Duodenal mucosa (tissue), 2 donors: ENCODE results near the gene HOXD4.

ENCODE experiments used
- H3K27ac ChIP-seq: one replicate; pipeline ENCODE4 v1.7.0; 2013; ENCODE audit warnings: low read depth, low read length
- H3K27me3 ChIP-seq, 2 donors: one replicate each; pipeline ENCODE4 v1.7.0; 2013; ENCODE audit warnings: low read length in 2 of 2, control low read depth in 1 of 2; ENCODE audit not compliant: insufficient read depth in 2 of 2, control insufficient read depth in 1 of 2
- H3K36me3 ChIP-seq, 2 donors: one replicate each; pipeline ENCODE4 v1.7.0; 2013; ENCODE audit warnings: low read length in 2 of 2, control low read depth in 1 of 2; ENCODE audit not compliant: insufficient read depth in 2 of 2, control insufficient read depth in 1 of 2
- H3K4me1 ChIP-seq, 2 donors: one replicate each; pipeline ENCODE4 v1.7.0; 2013; ENCODE audit warnings: low read length in 2 of 2, control low read depth in 1 of 2; ENCODE audit not compliant: insufficient read depth in 2 of 2, control insufficient read depth in 1 of 2
- H3K4me3 ChIP-seq, 2 donors: one replicate each; pipeline ENCODE4 v1.7.0; 2013; ENCODE audit warnings: low read length in 2 of 2, low read depth in 1 of 2
- H3K9ac ChIP-seq, 2 donors: one replicate each; pipeline ENCODE4 v1.7.0; 2013; ENCODE audit warnings: low read length in 2 of 2, low read depth in 1 of 2
- H3K9me3 ChIP-seq, 2 donors: one replicate each; pipeline ENCODE4 v1.7.0; 2013; ENCODE audit warnings: low read length in 2 of 2, control low read depth in 1 of 2; ENCODE audit not compliant: control insufficient read depth in 1 of 2

Gene HOXD4

GRCh38 chr2:176172895-176173566, 21.7 kb downstream of the HOXD4 start:
- Histone ChIP-seq H3K27me3 (peaks cover 86 to 87% of the 10 kb centered on the region in 2 donors), H3K9me3 (no peaks in the 10 kb centered on the region), H3K36me3 (no peaks in the 10 kb centered on the region), H3K4me3 (no peak overlapping the region), H3K4me1 (no peaks in the 10 kb centered on the region), H3K27ac (no peak overlapping the region), H3K9ac (no peak overlapping the region)

DNA sequence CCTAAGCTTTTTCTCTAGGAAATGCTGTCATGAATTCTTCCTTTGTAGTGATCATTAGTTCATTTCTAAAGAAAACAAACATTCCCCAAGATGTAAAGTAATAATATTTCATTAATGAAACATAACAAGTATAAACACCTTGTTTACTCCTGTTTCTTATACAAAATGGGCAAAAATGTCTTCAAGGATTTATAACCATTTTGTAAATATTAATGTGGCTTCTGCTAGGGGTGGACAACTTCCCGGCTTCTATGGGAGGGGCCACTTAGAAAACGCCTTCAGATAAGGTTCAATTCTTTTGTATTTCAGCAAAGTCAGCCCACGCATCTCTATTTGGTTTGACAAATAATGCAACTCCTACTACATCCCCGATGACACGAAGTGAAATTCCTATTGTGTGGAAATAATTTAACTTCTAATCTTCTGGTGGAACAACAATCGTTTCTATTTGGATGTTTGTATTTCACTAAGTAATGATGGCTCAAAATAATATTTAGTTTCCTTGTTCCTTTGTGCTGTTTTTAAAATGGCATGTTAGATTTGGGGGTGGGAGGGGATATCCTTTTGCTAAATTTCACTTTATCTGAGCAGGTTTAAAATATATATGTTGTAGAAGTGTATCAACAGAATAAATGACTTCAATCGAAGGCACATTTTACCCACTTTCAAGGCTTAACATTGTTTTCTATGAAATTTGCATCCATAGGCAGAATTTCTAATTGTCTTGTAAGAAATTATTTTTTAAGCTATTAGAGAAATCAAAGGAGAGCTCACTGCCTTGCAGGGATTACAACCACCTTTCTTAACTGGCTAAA, 22.4 kb downstream of the HOXD4 start:
- H3K9me3 ChIP-seq, result no peaks in the 10 kb centered on the region
- H3K4me1 ChIP-seq, result no peaks in the 10 kb centered on the region
- H3K36me3 ChIP-seq, result no peaks in the 10 kb centered on the region
- H3K9ac ChIP-seq, result no peak overlapping the region
- no peak overlapping the region for H3K4me3 ChIP-seq
- H3K27me3 ChIP-seq, result peaks cover 93 to 94% of the 10 kb centered on the region in 2 donors
- H3K27ac ChIP-seq, result no peak overlapping the region

DNA sequence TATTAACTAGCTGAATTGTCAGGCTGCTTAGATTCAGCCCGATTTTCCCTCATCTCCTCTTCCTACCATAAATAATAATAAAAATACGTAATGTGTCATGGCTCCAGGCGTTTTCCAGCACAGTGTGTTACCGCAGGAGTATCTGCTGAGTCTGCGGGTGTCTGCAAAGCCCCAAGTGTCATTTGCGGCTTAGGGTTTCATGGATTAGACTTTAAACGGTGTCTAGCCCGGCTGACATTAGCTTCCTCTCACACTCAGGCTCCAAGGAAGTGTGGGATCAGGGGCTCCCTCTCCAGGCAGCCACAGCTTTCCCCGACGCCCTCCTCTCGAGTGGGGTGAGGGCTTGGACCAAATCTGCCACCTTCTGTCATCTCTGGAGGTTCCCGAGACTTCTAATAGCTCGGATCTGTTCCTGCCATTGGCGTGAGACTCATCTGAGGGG, 23.1 kb downstream of the HOXD4 start:
- Histone ChIP-seq H3K36me3 (no peaks in the 10 kb centered on the region), H3K27me3 (peaks cover 95% of the 10 kb centered on the region in 2 donors), H3K9me3 (no peaks in the 10 kb centered on the region), H3K4me1 (no peaks in the 10 kb centered on the region), H3K4me3 (no peak overlapping the region), H3K9ac (no peak overlapping the region), H3K27ac (no peak overlapping the region)

- H3K36me3 ChIP-seq, result no peaks in the 10 kb centered on the region
- H3K27me3 ChIP-seq, result peaks cover 95 to 96% of the 10 kb centered on the region in 2 donors
- no peak overlapping the region for H3K27ac ChIP-seq
- no peaks in the 10 kb centered on the region for H3K9me3 ChIP-seq
- no peaks in the 10 kb centered on the region for H3K4me1 ChIP-seq
- no peak overlapping the region for H3K4me3 ChIP-seq
- no peak overlapping the region for H3K9ac ChIP-seq
These were observed 23.7 kb downstream of the HOXD4 start for GRCh38 chr2:176174824-176175708.

- H3K9me3 ChIP-seq, result no peaks in the 10 kb centered on the region
- no peak overlapping the region for H3K4me3 ChIP-seq
- H3K9ac ChIP-seq, result no peak overlapping the region
- H3K27me3 ChIP-seq, result peaks cover 92 to 95% of the 10 kb centered on the region in 2 donors
- H3K36me3 ChIP-seq, result no peaks in the 10 kb centered on the region
- H3K4me1 ChIP-seq, result no peaks in the 10 kb centered on the region
- H3K27ac ChIP-seq, result no peak overlapping the region
These were observed 24.6 kb downstream of the HOXD4 start for GRCh38 chr2:176175709-176176607.

GRCh38 chr2:176177580-176178037, 26.3 kb downstream of the HOXD4 start:
- peaks cover 78 to 88% of the 10 kb centered on the region in 2 donors for H3K27me3 ChIP-seq
- H3K9me3 ChIP-seq, result no peaks in the 10 kb centered on the region
- no peak overlapping the region for H3K27ac ChIP-seq
- no peak overlapping the region for H3K9ac ChIP-seq
- H3K4me3 ChIP-seq, result peak overlapping the region in 1 of 2 donors; percentile 40
- no peaks in the 10 kb centered on the region for H3K4me1 ChIP-seq
- H3K36me3 ChIP-seq, result no peaks in the 10 kb centered on the region

- no peaks in the 10 kb centered on the region for H3K9me3 ChIP-seq
- no peak overlapping the region for H3K27ac ChIP-seq
- peak overlapping the region; percentile 7 to 40 for H3K4me3 ChIP-seq
- H3K9ac ChIP-seq, result no peak overlapping the region
- no peaks in the 10 kb centered on the region for H3K4me1 ChIP-seq
- H3K27me3 ChIP-seq, result peaks cover 73 to 85% of the 10 kb centered on the region in 2 donors
- H3K36me3 ChIP-seq, result no peaks in the 10 kb centered on the region
These were observed 26.8 kb downstream of the HOXD4 start for GRCh38 chr2:176178038-176178756.

DNA sequence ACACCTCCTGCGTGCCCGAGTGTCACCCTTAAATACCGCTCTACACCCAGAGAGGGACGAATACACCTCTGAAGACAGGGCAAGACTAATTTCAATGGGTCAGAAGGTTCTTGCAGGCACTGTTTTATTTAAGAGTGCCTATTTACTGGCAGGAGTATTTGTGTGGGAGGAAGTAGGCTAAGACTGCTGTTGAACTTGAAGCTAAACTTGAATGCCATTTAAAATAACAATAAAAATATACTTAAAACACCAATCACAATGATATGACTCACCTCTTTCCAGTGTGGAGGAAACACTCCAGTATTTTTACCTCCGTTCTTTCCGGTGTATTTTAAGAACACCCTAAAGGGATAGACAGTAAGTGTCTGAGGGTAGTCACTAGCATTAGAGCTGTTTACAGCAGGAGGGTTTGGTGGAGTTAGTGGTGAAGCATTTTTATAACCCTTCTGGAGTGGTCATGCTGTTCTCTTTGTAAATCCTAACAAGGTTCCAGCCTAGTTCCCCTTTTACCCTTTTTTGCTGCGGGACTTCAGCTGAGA, 27.5 kb downstream of the HOXD4 start:
- Histone ChIP-seq H3K9ac (no peak overlapping the region), H3K4me1 (no peaks in the 10 kb centered on the region), H3K4me3 (peak overlapping the region; percentile 7 to 40), H3K9me3 (no peaks in the 10 kb centered on the region), H3K36me3 (no peaks in the 10 kb centered on the region), H3K27me3 (peaks cover 70 to 80% of the 10 kb centered on the region in 2 donors), H3K27ac (no peak overlapping the region)
